ENCODE data around the gene GRAP2.

GRAP2 gene

GRCh38 chr22:39939830-39940229 is 38.9 kb downstream of the GRAP2 start:
- DNase-seq (ENCODE audit: low read depth), result no peak
- no peak overlapping the region for H3K4me3 ChIP-seq (ENCODE audit: low read depth, low read length)
- no peak for TF ChIP-seq MAX (IDR thresholded peaks at IDR 0.05; ENCODE audit: low read depth, low read length)

GRCh38 chr22:39940757-39941305 is 39.9 kb downstream of the GRAP2 start:
- no peak for TF ChIP-seq POLR2A (IDR thresholded peaks at IDR 0.05; ENCODE audit: extremely low read depth, insufficient read length)
- no peak for TF ChIP-seq CTCF (IDR thresholded peaks at IDR 0.05; ENCODE audit: low read depth, low read length)
- no peak for TF ChIP-seq MAX (IDR thresholded peaks at IDR 0.05; ENCODE audit: low read depth, low read length)
- TF ChIP-seq MYC (IDR thresholded peaks at IDR 0.05; ENCODE audit: low read depth, low read length), result no peak
- DNase-seq (ENCODE audit: low read depth), result peak; percentile 6
- H3K4me3 ChIP-seq (ENCODE audit: low read depth, low read length), result no peak overlapping the region

GRCh38 chr22:39941601-39942000 is 40.7 kb downstream of the GRAP2 start:
- no peak for TF ChIP-seq MYC (IDR thresholded peaks at IDR 0.05; ENCODE audit: low read depth, low read length)
- no peak for TF ChIP-seq MAX (IDR thresholded peaks at IDR 0.05; ENCODE audit: low read depth, low read length)
- no peak for TF ChIP-seq POLR2A (IDR thresholded peaks at IDR 0.05; ENCODE audit: extremely low read depth, insufficient read length)
- no peak for TF ChIP-seq CTCF (IDR thresholded peaks at IDR 0.05; ENCODE audit: low read depth, low read length)
- H3K4me3 ChIP-seq (ENCODE audit: low read depth, low read length), result no peak overlapping the region
- no peak for DNase-seq (ENCODE audit: low read depth)

- TF ChIP-seq MAX (IDR thresholded peaks at IDR 0.05; ENCODE audit: low read depth, low read length) (no peak), MYC (IDR thresholded peaks at IDR 0.05; ENCODE audit: low read depth, low read length) (no peak), CTCF (IDR thresholded peaks at IDR 0.05; ENCODE audit: low read depth, low read length) (no peak), POLR2A (IDR thresholded peaks at IDR 0.05; ENCODE audit: extremely low read depth, insufficient read length) (no peak)
- peak; percentile 41 for DNase-seq (ENCODE audit: low read depth)
- no peak overlapping the region for H3K4me3 ChIP-seq (ENCODE audit: low read depth, low read length)
These were observed 41.8 kb downstream of the GRAP2 start for GRCh38 chr22:39942439-39943230.

- DNase-seq (ENCODE audit: low read depth), result no peak
- TF ChIP-seq MYC (IDR thresholded peaks at IDR 0.05; ENCODE audit: low read depth, low read length) (no peak), MAX (IDR thresholded peaks at IDR 0.05; ENCODE audit: low read depth, low read length) (no peak), POLR2A (IDR thresholded peaks at IDR 0.05; ENCODE audit: extremely low read depth, insufficient read length) (no peak), CTCF (IDR thresholded peaks at IDR 0.05; ENCODE audit: low read depth, low read length) (no peak)
- H3K4me3 ChIP-seq (ENCODE audit: low read depth, low read length), result no peak overlapping the region
These were observed 42.5 kb downstream of the GRAP2 start for GRCh38 chr22:39943337-39943736.
